HEK293T (cell line): ENCODE results near the gene NTSR1.

Source experiments
- CTCF ChIA-PET: fragments of 350-600 bp; formaldehyde crosslinking; extraction: SDS; loops from one replicate; lab custom pipeline; 2021; ENCODE audit warnings: antibody characterized with exemption, inconsistent platforms; lab: Yijun Ruan, JAX
- POLR2A ChIA-PET: fragments of 350-600 bp; formaldehyde crosslinking; extraction: SDS; loops from one replicate; lab custom pipeline; 2020; ENCODE audit warnings: antibody characterized with exemption, inconsistent platforms; lab: Yijun Ruan, JAX
- DNase-seq: peaks from one replicate; pipeline ENCODE4 v3.0.0; 2012; ENCODE audit warnings: mixed read lengths; ENCODE audit errors: extremely low spot score
- ARNT ChIP-seq: fragments of 450-650 bp; IDR thresholded peaks from 2 replicates; pipeline ENCODE4 v1.6.1; 2017; ENCODE audit warnings: mild to moderate bottlenecking
- BHLHE40 ChIP-seq: fragments of 450-650 bp; IDR thresholded peaks from 2 replicates; pipeline ENCODE4 v1.6.1; 2016; ENCODE audit warnings: mild to moderate bottlenecking, moderate library complexity, borderline replicate concordance
- CTBP1 ChIP-seq: fragments of 450-650 bp; IDR thresholded peaks from 2 replicates; pipeline ENCODE4 v1.6.1; 2016; ENCODE audit warnings: borderline replicate concordance
- ELF4 ChIP-seq: fragments of 450-650 bp; IDR thresholded peaks from 2 replicates; pipeline ENCODE4 v1.6.1; 2017; ENCODE audit warnings: antibody characterized with exemption
- FOXA1 ChIP-seq: fragments of 450-650 bp; IDR thresholded peaks from 2 replicates; pipeline ENCODE4 v1.6.1; 2016; ENCODE audit warnings: mild to moderate bottlenecking
- FOXK2 ChIP-seq: fragments of 450-650 bp; IDR thresholded peaks from 2 replicates; pipeline ENCODE4 v1.6.1; 2016; ENCODE audit warnings: mild to moderate bottlenecking
- FOXM1 ChIP-seq: fragments of 450-650 bp; IDR thresholded peaks from 2 replicates; pipeline ENCODE4 v1.6.1; 2017; ENCODE audit warnings: mild to moderate bottlenecking, borderline replicate concordance
- HDGF ChIP-seq: fragments of 450-650 bp; IDR thresholded peaks from 2 replicates; pipeline ENCODE4 v1.6.1; 2017; ENCODE audit warnings: antibody characterized with exemption, borderline replicate concordance
- L3MBTL2 ChIP-seq: fragments of 450-650 bp; conservative IDR thresholded peaks from 2 replicates; pipeline ENCODE4 v1.6.1; 2016; ENCODE audit warnings: mild to moderate bottlenecking
- LEF1 ChIP-seq: fragments of 450-650 bp; IDR thresholded peaks from 2 replicates; pipeline ENCODE4 v1.6.1; 2017; ENCODE audit warnings: mild to moderate bottlenecking, borderline replicate concordance
- NFRKB ChIP-seq: fragments of 450-650 bp; IDR thresholded peaks from 2 replicates; pipeline ENCODE4 v1.6.1; 2016; ENCODE audit warnings: mild to moderate bottlenecking, moderate library complexity
- SP1 ChIP-seq: fragments of 450-650 bp; IDR thresholded peaks from 2 replicates; pipeline ENCODE4 v1.6.1; 2017
- SUZ12 ChIP-seq: fragments of 450-650 bp; IDR thresholded peaks from 2 replicates; pipeline ENCODE4 v1.6.1; 2016; ENCODE audit warnings: mild to moderate bottlenecking
- TARDBP ChIP-seq: fragments of 450-650 bp; IDR thresholded peaks from 2 replicates; pipeline ENCODE4 v1.6.1; 2016
- ZNF384 ChIP-seq: fragments of 450-650 bp; IDR thresholded peaks from 2 replicates; pipeline ENCODE4 v1.6.1; 2016
- TF ChIP-seq, protein P1 (sequence below): fragments of 450-650 bp; IDR thresholded peaks from 2 replicates; pipeline ENCODE4 v1.6.1; 2016

The NTSR1 gene

DNA sequence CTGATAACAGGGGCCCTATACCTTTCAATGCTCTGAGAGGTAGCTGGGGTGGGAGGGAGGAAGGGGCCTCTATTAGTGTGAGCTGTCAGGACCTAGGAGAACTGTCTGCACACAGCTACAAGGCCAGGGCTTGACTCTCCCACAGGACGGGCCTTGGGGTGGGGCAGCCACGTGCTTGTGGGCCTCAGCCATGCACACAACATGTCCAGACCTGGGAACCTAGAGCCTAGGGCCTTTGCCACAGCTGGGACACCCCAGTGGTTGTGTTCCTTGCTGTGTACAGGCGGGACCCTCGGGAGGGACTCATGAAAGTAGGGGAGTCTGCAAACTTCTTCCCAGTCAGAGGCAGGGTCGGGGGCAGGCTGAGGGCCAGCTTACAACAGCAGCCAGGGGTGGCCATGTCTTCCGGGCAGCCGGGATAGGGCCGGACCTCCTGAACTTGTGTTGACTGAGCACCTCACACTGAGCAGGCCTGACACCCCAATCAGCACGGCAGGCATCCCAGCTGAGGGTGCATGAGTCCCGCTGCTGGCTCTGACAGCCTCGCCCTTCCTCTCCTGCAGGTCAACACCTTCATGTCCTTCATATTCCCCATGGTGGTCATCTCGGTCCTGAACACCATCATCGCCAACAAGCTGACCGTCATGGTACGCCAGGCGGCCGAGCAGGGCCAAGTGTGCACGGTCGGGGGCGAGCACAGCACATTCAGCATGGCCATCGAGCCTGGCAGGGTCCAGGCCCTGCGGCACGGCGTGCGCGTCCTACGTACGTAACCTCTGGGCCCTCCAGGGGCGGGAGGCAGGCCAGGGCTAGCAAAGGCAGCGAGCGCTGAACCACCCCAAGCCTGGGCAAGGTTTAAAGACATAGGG, 45.7 kb downstream of the NTSR1 start:
- ChIA-PET POLR2A (no interaction called here), CTCF (no interaction called here)
- TF ChIP-seq CTBP1 (no peak), BHLHE40 (no peak), LEF1 (no peak), L3MBTL2 (no peak), ZNF384 (no peak), HDGF (no peak), SP1 (no peak), SUZ12 (no peak), FOXM1 (no peak), FOXA1 (no peak), NFRKB (no peak), ARNT (no peak), ELF4 (no peak), TARDBP (no peak), FOXK2 (no peak)
- TF ChIP-seq, protein P1, sequence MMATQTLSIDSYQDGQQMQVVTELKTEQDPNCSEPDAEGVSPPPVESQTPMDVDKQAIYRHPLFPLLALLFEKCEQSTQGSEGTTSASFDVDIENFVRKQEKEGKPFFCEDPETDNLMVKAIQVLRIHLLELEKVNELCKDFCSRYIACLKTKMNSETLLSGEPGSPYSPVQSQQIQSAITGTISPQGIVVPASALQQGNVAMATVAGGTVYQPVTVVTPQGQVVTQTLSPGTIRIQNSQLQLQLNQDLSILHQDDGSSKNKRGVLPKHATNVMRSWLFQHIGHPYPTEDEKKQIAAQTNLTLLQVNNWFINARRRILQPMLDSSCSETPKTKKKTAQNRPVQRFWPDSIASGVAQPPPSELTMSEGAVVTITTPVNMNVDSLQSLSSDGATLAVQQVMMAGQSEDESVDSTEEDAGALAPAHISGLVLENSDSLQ, result no peak
- no peak for DNase-seq

DNA sequence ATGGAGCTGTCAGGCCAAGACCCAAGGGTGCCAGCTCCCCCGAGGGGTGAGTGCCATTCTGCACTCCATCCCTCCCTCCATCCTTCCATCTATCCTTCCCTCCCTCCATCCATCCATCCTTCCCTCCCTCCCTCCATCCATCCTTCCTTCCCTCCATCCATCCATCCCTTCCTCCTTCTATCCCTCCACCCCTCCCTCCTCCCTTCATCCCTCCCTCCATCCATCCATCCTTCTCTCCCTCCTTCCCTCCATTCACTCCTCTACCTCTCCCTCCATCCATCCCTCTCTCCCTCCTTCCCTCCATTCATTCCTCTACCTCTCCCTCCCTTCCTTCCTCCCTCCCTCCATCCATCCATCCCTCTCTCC, 46.3 kb downstream of the NTSR1 start:
- TF ChIP-seq HDGF (no peak), ARNT (no peak), LEF1 (no peak), FOXA1 (no peak), FOXM1 (no peak), CTBP1 (no peak), BHLHE40 (no peak), SUZ12 (no peak), L3MBTL2 (no peak), ZNF384 (no peak), TARDBP (no peak), FOXK2 (no peak), ELF4 (no peak), SP1 (no peak), NFRKB (no peak)
- TF ChIP-seq, protein P1, result no peak
- ChIA-PET CTCF (no interaction called here), POLR2A (no interaction called here)
- DNase-seq, result no peak

DNA sequence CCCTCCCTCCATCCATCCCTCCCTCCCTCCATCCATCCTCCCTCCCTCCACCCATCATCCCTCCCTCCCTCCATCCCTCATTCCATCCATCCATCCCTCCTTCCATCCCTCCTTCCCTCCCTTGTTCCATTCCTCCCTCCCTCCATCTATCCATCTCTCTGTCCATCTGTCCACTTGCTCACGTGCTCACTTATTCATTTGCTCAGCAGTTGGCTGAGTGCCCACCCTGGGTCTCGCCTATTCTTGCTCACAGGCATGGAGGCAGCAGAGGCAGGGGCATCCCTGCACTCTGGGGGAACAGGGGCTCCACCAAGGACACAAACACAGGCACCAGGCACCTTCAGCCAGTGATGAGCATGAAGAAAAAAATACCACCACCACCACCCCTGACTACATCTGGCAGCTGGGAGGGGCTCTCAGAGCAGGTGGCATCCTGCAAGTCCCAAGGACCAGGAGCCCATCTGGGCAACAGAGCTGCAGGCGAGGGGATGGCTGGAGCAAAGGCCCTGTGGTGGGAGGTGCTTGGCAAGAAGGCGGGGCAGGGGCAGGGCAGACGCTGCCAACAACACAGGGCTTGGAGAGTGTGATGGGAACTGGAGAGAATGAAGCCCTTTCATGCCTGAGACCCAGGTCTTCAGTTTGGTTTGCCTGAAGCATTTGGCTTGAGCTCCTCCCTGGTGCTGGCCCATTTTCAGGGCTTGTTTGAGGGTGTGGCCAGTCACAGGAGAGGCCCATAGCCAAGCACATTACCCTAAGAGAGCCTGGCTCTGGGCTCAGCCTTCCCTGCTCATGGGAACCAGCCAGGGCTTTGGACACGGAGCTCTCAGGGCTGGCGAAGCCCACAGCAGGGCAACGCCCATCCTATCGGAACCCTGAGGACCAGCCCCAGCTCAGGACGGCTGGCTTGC, 47.4 kb downstream of the NTSR1 start:
- no peak for DNase-seq
- CTCF ChIA-PET, result no interaction called here
- POLR2A ChIA-PET, result no interaction called here
- TF ChIP-seq NFRKB (no peak), CTBP1 (no peak), ELF4 (no peak), ZNF384 (no peak), FOXM1 (no peak), FOXA1 (no peak), FOXK2 (no peak), LEF1 (no peak), SUZ12 (no peak), ARNT (no peak)
- TF ChIP-seq, protein P1, result no peak

DNA sequence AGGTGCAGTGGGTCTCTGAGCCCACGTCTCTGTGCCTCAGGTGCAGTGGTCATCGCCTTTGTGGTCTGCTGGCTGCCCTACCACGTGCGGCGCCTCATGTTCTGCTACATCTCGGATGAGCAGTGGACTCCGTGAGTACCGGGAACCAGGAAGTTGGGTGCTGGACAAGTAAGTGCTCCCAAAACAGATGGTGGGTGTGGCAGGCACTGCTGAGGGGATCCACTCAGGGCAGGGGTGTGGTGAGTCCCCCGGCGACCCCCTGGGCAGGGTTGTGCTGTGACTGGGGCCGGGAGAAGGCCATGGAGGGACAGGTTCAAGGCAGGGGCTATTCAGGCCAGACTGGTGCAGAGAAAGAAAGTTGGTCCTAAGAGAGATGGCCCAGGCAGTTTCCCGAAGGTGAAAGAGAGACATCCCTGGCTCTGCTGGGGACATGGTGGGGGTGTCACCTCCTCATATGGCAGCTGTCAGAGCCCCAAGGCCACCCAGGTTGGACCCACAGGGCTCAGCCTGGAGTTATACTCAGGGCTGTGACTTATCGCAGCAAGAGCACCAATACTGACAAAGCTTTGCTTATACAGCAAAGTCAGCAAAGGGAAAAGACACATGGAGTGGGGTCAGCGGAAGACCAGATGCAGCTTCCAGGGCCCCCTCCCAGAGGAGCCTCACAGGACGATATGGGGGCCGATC, 49.7 kb downstream of the NTSR1 start:
- CTCF ChIA-PET, result no interaction called here
- POLR2A ChIA-PET, result no interaction called here
- no peak for DNase-seq
- TF ChIP-seq LEF1, result no peak
- no peak for TF ChIP-seq ZNF384

DNA sequence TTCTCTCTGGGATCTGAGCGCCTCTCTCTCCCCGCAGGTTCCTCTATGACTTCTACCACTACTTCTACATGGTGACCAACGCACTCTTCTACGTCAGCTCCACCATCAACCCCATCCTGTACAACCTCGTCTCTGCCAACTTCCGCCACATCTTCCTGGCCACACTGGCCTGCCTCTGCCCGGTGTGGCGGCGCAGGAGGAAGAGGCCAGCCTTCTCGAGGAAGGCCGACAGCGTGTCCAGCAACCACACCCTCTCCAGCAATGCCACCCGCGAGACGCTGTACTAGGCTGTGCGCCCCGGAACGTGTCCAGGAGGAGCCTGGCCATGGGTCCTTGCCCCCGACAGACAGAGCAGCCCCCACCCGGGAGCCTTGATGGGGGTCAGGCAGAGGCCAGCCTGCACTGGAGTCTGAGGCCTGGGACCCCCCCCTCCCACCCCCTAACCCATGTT, 51.4 kb downstream of the NTSR1 start:
- ChIA-PET POLR2A (no interaction called here), CTCF (interaction anchor here (0.7 kb wide), 1 partner anchor 117 kb away, joined by 3 read pairs; no protein-coding TSS in a partner anchor)
- DNase-seq, result no peak
- TF ChIP-seq FOXA1, result no peak
- no peak for TF ChIP-seq SP1
- TF ChIP-seq, protein P1, result no peak
- no peak for TF ChIP-seq ELF4
- TF ChIP-seq NFRKB, result no peak
- TF ChIP-seq CTBP1, result no peak
- TF ChIP-seq SUZ12, result no peak
- TF ChIP-seq LEF1, result no peak
- TF ChIP-seq L3MBTL2, result no peak
- no peak for TF ChIP-seq BHLHE40
